HG02588 (cell line): Measurements from ENCODE around the gene C20orf144.
"Not testable (repeated sequence)": the region's sequence is repeated elsewhere in the genome, so short reads cannot be mapped to it uniquely, and the experiment has no call there.

Experiments
- ATAC-seq: cut with Tn5 transposase; IDR thresholded peaks from one replicate; pipeline ENCODE4 v1.9.1; 2021; ENCODE audit warnings: mild to moderate bottlenecking, moderate library complexity; ENCODE audit not compliant: unreplicated experiment

The C20orf144 gene

GRCh38 chr20:33662172-33662571, at the start of gene C20orf144:
TSS of gene C20orf144 (plus strand) at chr20:33662327. CDS start at chr20:33662346, 19 bp downstream.
- no peak for ATAC-seq

- no peak for ATAC-seq
These were observed 40.3 kb upstream of the C20orf144 start for GRCh38 chr20:33621717-33622400.

DNA sequence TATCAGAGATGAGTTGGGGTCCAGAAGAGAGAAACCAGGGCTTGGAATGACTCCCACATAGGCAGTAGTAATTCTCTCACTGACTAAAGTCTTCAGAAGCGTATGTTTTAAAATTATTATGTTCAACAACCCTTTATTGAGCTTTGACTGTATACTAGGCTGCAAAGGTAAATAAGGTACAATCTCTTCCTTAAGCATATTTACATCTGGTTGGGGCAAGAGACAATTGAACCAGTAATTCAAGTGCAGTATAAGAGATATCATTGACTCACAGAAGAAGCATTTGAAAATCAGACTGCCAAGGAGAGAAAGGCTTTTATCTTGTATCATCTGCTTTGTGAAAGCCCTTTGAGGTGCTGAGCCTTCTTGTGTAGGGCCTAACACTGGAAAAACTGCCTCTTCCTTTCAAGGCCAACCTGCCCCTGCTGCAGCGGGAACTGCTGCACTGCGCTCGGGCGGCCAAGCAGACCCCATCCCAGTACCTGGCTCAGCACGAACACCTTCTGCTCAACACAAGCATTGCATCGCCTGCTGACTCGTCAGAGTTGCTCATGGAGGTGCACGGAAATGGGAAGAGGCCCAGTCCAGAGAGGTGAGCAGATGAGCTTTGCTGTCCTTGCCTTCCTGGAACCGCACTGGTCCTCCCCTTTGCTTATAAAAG, 39.3 kb upstream of the C20orf144 start:
- ATAC-seq: no peak

GRCh38 chr20:33624399-33624798, 37.7 kb upstream of the C20orf144 start:
- no peak for ATAC-seq

GRCh38 chr20:33626190-33626589, 35.9 kb upstream of the C20orf144 start:
- ATAC-seq: no peak

DNA sequence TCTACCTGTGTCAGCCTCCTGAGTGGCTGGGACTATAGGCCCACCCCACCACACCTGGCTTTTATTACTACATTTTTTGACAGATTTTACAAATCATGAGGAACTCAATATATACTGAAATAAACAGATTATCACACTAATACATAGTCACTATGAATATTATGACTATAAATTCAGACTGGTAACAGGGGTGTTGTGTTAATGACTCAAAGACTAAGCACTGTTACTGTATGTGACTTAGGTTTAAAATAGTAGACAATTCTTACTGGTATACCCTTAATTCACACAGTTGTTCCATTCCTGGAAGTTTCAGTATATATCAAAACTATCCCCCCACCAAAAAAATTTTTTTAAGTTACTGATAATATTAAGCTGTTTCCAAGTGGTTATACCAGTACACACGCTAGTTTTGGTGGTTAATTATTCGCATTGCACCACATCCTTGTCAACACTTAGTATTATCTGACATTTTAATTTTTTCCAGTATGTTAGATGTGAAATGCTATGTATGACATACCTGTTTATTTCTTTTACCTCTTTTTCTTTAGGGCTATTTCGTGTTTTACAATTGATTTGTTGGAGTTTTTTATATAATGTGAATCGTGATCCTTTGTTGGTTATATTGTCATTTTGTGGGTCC, 34.4 kb upstream of the C20orf144 start:
- no peak for ATAC-seq

- ATAC-seq: no peak
These were observed 32.6 kb upstream of the C20orf144 start for GRCh38 chr20:33629533-33629932.

- ATAC-seq: no peak
These were observed 32.1 kb upstream of the C20orf144 start for GRCh38 chr20:33629979-33630378.

DNA sequence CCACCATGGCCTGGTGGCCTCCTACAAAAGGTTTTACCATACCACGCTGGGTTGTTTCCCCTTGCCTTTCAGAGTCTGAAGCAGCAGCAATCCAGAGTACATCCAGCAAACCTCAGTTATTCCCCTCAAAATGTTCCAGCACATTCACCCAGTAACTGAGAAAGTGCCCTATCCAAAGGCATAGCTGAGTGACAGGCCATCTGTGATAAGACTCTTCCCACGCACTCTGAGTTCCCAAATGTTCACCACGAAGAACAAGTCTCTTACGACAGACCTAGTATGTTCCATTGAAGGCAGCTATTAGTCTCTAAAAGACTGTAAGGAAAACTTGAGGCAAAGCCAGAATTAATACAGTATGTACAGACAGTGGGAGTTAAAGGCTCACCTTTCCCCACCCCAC, 31.6 kb upstream of the C20orf144 start:
- ATAC-seq: no peak

DNA sequence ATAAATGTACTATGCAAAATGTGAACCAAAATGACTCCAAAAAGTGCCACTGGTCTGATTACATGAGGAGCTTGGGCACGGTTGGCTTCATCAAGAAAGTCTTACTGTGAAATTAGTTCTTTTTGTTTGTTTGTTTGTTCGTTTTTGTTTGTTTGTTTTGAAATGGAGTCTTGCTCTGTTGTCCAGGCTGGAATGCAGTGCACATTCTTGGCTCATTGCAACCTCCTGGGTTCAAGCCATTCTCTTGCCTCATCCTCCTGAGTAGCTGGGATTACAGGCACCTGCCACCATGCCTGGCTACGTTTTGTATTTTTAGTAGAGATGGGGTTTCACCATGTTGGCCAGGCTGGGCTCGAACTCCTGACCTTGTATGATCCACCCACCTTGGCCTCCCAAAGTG, 30.2 kb upstream of the C20orf144 start:
- not testable (repeated sequence) for ATAC-seq

GRCh38 chr20:33635341-33635740, 26.8 kb upstream of the C20orf144 start:
- ATAC-seq: no peak

DNA sequence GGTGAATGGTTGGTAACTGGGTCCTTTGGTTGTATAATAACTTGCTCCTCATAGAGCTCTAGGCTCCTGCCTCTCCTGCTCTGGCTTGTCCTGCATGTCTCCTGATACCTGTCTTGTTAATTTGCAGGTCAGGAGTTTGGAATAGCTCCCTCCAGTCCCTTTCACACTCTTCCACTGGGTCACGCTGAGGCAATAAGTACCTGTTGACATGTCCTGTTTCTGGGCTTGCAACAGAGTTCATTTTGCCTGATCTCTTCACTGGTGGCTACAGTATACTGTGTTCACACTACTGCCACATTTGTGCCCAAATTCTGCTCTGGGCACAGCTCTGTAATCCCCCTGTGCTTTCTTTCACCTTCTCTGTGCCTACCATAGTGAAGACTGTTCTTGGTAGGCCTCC, 25.4 kb upstream of the C20orf144 start:
- ATAC-seq: no peak

DNA sequence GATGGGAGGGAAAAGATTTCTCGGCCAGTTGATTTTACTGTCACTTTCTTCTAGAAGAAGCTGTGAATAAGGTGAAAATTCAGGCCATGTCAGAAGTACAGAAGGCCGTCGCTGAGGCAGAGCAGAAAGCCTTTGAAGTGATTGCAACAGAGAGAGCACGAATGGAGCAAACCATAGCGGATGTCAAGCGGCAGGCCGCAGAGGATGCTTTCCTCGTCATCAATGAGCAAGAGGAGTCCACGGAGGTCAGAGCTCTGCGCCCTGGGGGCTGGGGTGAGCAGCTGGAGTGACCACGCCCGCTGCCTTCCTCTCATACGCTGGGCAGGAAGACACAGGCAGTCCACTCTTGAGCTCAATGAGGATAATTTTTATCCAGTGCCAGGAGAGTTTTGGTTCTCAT, 21.8 kb upstream of the C20orf144 start:
- ATAC-seq: no peak

DNA sequence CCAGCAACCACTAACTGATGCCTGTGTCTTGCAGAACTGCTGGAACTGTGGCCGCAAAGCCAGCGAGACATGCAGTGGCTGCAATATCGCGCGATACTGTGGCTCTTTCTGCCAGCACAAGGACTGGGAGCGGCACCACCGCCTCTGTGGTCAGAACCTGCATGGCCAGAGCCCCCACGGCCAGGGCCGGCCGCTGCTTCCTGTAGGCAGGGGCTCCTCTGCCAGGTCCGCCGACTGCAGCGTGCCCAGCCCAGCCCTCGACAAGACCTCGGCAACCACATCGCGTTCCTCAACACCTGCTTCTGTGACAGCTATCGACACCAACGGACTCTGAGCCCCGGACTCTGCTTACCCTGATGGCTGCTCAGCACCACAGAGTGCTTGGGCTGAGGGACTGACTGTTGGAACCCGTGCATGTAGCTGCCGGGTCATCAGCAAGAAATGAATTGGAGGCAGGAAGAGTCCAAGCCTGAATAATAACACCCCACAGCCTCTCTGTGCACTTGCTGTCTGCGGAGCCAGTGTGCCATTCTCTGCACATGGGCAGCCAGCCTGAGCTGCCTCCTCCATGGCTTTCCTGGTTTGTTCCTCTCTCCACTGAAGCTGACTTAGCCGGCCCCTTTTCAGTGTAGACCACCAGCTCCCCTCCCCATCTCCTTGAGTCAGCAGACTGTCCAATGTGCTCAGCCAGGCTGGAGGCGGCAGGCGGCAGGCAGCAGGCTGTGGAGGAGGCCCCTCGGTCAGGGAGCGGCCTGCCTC, 17.6 kb upstream of the C20orf144 start:
- no peak for ATAC-seq

DNA sequence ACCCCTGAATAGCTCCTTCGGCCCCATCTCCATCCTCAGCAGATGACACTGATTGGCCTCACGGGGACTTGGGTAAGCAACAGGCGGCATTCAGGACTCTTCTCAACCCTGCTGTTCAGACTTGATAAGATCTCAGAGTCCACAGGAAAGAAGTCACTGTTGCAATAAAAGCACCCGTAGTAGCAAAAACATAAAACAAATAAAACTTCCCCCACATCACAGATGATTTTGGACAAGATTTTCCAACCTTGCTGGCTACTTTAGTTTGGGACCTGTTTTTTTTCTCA, 17.1 kb upstream of the C20orf144 start:
- no peak for ATAC-seq

GRCh38 chr20:33645396-33645795, 16.7 kb upstream of the C20orf144 start:
- ATAC-seq: no peak

DNA sequence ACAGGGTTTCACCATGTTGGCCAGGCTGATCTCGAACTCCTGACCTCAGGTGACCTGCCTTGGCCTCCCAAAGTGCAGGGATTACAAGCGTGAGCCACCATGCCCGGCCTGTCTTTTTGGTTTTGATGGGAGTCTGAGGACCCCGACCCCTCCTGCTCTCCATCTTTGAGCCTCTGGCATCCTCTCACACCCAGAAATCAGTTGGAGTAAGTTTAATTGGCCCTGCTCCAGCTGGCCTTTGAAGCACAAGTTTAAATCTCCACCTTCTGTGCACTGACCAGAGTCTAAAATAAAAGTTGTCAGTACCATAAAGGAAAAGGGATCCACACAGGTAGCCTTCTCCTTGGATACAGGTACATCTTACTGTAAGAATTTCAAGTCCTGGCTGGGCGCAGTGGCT, 15.9 kb upstream of the C20orf144 start:
- ATAC-seq: no peak

- not testable (repeated sequence) for ATAC-seq
These were observed 15.0 kb upstream of the C20orf144 start for GRCh38 chr20:33646959-33647602.

GRCh38 chr20:33647603-33648395, 14.3 kb upstream of the C20orf144 start:
- no peak for ATAC-seq

DNA sequence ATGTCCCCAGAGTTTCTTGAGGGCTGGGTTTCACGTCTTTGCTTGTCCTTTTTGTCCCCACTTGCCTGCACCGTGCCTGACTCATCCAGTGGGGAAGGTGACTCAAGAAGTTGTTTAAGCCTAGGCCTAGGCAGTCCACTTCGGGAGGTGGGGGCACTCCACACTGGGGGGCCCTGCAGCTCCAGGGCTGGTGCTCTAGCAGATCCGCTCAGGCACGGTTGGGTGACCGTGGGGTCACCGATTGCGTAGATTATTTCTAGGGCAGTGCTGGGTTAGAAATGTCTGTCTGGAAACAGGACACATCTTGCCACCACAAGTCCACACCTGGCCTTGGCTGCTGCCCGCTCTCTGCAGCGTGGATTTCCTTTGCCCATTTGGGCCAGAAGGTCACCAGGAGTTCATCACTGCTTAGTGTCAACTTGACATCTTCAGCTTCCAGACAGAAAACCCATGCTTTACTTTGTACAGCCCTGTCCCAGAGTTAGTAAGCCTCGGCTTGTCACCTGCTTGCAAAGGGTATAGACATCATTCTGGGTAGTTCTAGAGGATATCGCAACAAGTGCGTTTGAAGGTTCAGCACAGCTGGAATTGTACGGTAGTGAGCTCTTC, 13.6 kb upstream of the C20orf144 start:
- ATAC-seq: no peak
